Stimulated activated CD8-positive, alpha-beta memory T cell treated with anti-CD3 and anti-CD28 coated beads, Interleukin-7, amount 100 ng/mL, for 48 hours (primary cell): ENCODE data around the gene DAPK1.
A peak's percentile ranks its signal among the peaks of the same experiment; 100 is the strongest.

ENCODE experiments used
- DNase-seq, 2 donors: peaks; one replicate each; pipeline ENCODE4 v3.0.0-alpha.2; 2020; ENCODE audit warnings: low read depth in 1 of 2; ENCODE audit errors: extremely low read depth in 1 of 2

The DAPK1 gene

GRCh38 chr9:87497604-87498045, at the start of gene DAPK1:
TSS of gene DAPK1 (plus strand) at chr9:87497867. CDS start at chr9:87499078, 1,211 bp downstream.
- peak in 1 of 2 donors; percentile 4 for DNase-seq

GRCh38 chr9:87451149-87451548, 46.5 kb upstream of the DAPK1 start:
- DNase-seq = no peak

DNA sequence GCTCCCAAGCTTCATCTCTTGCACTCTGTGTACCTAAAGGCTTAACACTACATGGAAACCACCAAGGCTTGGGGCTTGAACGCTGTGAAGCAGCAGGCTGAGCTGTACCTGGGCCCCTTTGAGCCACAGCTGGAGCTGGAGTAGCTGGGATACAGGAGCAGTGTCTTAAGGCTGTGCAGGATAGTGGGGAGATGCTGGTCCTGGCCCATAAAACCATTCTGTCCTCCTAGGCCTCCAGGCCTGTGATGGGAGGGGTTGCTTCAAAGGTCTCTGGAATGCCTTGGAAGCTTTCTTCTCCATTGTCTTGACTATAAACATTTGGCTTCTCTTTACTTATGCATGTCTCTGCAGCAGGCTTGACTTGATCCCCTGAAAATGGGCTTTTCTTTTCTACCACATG, 42.3 kb upstream of the DAPK1 start:
- no peak for DNase-seq

DNA sequence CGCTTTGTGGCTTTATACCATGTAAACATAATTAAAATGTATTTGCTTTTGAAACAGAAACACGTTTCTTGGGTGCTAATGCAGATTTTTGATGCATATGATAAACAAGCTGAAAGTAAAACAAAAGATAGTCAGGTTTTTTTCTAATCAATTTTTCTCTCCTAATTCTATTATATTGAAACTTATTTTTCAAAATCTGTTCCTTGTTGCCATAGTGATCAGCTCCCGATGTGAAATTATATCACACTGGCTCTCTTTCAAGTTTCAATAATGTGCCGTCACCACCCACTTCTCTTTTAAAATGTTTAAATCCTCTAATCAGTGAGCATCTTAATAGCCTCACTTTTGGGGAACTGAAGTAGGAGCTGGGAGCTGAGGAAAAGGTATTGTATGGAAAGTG, 36.4 kb upstream of the DAPK1 start:
- no peak for DNase-seq

DNA sequence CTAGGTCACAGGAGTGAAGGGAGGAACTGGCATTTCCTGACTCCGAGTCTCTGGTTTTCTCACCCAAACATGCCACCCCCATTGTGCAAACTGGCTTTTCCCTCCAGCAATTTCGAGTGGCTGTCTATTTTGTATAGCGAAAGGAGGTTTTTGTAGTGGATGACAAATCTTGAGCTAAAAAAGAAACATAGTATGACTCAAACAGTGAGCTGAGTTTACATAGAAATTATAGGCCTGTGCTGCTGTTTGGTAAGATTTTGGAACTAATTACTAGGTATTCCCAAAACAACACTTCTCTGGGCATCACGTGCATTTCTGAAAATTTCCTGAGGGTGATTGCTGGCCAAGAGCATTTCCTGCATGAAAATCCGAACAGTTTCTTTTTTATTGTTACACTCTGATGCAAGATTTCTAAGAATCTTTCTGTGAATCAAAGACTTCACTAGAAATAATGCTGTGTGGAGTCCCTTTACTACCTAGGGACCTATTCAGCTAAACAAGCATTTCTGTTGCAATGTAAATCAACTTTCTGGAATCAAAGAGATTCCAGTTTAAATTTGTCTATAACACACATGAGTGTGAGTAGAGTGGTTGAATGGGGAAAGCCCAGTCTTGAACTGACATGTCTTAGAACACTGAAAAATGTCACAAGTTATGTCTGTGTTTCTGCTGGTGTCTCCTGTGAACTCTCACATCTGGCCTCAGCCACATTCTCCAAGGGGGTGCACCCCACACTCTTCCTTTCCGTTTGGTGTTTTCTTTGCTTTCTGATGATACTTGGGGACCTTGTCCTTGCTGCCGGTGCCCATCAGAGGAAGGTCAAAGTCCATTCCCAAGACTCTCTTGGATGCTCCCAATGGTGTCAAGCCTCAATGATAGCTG, 33.3 kb upstream of the DAPK1 start:
- peak in 1 of 2 donors; percentile 27 for DNase-seq

- DNase-seq = no peak
These were observed 32.7 kb upstream of the DAPK1 start for GRCh38 chr9:87464992-87465378.

DNA sequence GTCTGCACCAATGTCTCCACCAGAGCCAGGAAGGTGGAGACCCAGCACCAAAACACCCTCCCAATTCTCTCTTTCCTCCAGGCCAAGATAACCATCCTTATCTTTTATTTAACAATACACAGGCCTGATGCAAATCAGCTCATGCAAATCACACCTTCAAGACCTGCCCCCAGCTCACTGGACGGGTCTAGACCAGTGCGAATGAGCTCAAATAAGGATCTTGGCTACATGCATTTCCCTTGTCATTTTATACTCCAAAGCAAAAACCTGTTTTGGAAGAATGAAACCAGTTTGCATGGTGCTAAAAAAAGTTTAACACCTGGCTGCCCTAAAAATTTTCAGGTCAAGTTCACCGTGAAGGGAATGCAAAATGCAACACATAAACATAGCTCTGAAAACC, 31.9 kb upstream of the DAPK1 start:
- DNase-seq = no peak

DNA sequence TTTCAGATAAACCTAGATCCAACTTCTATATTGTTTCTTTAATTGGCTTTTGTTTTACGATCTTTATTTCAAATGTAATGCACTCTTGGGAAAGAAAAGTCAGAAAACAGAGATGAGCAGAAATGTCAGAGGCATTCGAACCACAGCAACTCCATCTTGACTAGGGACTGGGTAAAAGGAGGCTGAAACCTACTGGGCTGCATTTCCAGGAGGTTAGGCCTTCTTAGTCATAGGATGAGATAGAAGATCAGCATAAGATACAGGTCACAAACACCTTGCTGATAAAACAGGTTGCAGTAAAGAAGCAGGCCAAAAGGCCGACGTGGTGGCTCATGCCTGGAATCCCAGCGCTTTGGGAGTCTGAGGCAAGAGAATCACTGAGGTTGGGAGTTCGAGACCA, 30.5 kb upstream of the DAPK1 start:
- DNase-seq = no peak

GRCh38 chr9:87469793-87470465, 27.7 kb upstream of the DAPK1 start:
- DNase-seq = no peak

- no peak for DNase-seq
These were observed 25.9 kb upstream of the DAPK1 start for GRCh38 chr9:87471746-87472145.

- no peak for DNase-seq
These were observed 22.2 kb upstream of the DAPK1 start for GRCh38 chr9:87475463-87475862.

DNA sequence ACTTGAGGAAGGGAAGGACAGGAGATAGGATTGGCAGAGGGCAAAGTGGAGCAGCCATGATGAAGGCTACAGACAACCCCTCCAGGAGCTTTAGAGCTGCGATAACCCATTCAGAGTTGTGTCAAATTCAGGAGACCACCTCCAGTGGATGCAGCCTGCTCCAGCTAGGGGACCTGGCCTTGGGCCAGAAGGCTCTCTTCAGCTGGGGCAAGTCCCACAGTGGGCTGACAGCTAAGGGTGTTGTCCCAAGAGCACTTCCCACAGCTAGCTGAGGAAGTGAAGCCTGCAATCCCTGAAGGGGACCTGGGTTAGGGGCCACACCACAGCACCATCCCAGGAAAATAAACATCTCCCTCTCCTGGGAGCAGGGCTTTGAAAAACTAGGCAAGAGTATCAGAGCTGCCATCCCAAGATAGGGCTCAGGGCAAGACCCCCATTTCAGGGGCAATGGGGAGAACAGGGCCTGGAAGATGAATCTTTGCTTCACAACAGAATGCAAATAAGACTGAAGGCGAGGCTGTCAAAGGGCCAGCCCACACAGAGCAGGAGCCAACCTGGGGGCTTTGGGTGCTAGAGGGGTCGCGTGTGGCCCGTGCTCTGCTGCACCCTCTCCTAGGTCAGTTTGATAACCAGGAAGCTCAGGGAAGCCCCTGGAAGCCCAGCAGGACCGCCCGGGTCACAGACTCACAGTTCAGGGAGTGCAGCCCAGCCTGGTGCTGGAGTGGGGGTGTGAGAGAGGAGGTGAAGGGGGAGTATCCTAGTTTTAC, 19.3 kb upstream of the DAPK1 start:
- no peak for DNase-seq

GRCh38 chr9:87479801-87480201, 17.9 kb upstream of the DAPK1 start:
- peak in 1 of 2 donors; percentile 5 for DNase-seq

DNA sequence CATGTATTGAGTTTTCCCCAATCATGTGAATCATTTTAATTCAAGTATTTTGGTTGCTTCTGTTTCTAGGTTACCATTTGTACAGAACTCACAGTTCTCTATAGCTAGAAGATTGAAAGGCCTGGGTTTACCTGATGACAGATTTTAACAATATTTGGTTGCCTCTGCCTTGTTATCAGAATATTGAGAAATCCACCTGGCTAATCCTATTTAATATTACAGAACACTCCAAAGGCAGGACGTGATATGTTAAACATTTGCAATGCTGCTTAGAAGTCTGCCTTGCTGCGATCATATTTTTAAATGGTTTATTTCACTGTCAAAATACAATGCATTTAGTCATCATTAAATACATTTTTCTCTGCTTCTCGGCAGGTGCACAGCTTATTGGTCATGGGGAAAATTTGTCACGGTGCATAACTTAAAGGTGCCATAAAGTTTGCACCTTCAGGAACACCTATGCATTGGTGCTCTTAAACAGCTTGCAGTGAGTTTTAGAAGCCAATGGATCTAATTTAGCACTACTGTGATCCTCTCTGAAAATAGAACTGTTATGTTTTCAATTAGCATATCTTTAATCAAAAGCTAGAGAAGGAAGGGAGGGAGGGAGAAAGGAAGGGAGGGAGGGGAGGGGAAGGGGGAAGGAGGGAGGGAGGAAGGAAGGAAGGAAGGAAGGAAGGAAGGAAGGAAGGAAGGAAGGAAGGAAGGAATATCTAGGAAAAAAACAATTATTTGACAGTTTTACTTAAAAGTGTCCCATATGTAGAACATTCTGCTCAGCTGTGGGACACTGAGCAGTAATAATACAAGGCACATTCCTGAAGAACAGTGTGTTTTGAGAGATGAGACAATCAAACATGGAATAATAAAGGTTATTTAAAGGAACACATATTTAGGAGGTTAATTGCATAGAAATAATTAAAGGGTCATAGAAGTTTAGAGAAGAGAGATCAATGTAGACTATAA, 15.5 kb upstream of the DAPK1 start:
- DNase-seq = no peak

DNA sequence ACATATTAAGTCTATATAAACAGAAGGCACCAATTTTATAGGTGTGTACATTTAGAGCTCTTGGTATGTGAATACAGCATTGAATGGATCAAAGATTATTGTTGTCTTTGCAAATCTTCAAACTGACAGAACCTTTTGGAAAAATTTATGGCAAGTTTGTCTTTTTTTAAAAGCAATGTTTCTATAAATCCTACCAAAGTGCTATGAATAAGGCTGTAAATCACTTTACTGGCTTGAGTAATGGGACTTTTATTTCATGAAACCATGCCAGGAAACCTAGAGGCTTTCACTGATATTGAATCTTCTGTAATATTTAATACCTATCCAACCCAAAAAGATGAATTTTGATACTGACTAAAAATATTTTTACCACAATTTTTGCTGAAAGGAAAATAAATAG, 7.4 kb upstream of the DAPK1 start:
- DNase-seq = no peak

GRCh38 chr9:87490907-87491306, 6.8 kb upstream of the DAPK1 start:
- DNase-seq = no peak

DNA sequence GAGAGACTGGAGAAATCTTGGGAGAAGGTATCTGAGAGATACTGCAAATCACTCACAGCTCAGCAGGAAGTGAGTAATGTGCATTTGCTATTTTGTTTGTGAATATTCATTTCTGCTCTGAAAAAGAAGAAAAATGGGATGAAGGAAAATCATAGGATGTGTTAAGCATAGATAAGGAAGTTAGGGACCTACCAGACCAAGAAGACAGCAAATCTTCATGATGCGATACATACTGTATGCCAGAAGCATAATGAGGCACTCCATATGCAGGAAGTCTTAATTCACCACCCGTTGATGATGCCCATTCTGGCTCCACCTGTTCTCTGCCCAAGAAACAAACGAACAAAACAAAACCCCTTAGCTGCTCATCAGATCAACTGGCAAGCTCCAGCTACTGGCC, 6.1 kb upstream of the DAPK1 start:
- DNase-seq = no peak

DNA sequence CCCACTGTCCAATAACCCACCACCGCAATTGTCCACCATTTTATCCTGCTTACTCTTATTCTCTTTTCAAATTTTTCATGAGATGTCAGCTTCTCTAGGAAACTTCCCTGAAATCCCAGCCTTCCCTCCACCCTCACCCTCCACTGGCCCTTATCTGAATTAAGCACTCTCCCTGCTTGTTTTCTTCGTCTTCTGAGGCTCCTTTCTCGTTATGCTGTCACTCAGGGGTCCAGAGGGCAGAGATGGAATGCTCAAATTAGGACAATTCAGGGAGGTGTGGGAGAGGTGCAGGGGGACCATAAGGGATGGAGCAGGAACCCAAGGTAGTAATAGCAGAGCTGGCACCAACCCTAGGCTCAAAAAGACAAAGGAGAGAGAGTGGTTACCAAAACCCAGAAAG, 5.0 kb upstream of the DAPK1 start:
- DNase-seq = no peak

DNA sequence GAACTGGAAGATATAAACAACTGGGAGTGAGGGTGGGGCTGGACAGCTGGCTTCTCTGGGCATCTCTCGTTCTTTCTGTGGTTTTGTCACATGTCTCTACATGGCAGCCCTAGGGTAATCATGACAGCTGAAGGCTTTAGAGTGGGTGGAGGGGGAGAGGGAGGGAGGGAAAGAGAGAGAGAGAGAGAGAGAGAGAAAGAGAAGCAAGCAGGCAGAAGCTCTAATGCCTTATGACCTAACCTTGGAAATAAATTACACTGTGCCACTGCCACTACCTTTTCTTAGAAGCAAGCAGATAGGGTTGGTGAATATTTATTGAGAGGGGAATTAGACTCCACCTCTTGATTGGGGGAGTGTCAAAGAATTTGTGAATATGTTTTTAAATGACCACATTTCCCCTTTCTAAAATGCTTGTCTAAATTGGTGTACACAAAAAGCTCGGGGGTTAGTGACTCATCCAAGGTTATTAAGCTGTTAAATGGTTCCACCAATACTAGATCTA, 2.6 kb upstream of the DAPK1 start:
- DNase-seq = no peak

DNA sequence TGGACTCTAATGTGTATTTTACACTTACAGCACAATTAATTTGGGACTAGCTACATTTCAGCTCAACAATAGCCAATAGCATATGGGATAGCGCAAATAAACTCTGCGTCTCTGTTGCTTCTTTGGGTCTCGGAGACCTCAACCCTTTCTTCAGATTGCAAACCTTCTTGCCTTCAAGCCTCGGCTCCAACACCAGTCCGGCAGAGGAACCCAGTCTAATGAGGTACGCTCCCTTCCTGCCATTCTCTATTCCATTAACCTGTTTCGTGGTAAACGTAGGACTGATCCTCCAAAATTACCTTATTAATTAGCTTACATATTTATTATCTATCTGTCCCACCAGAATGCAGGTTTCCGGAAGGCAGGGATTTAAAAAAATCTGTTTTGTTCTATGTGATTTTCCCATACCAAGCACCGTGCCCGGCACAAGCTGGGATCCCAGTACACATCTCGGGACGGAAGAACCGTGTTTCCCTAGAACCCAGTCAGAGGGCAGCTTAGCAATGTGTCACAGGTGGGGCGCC, 525 bp upstream of the DAPK1 start:
- no peak for DNase-seq
